IPS DF 4.7 (cell line): Measurements from ENCODE around the gene TTC16.
"Not testable (repeated sequence)": the region's sequence is repeated elsewhere in the genome, so short reads cannot be mapped to it uniquely, and the experiment has no call there.

Experiments used
- DNase-seq: peaks from one replicate; pipeline ENCODE4 v3.0.0-alpha.2; 2013; ENCODE audit warnings: low spot score; ENCODE audit errors: extremely low read depth

Gene TTC16

GRCh38 chr9:127780909-127781308 is 65.0 kb downstream of the TTC16 start:
- DNase-seq, result not testable (repeated sequence)
